ENCODE measurements around the gene COMP. TPM values are rescaled to one million over a fixed set of nuclear protein-coding genes. Genes with fewer than 3 reads are reported as not detected.

Gene COMP
- polyA plus RNA-seq, 1 donor (not counting 4 experiments of a cell fraction or from before 2014, with no cell fraction given): not detected

GRCh38 chr19:18807861-18808331, 16.8 kb upstream of the COMP start:
- Histone ChIP-seq H3K9ac (ENCODE audit: control insufficient read depth, extremely low read depth, insufficient read depth, low read length) (no peak overlapping the region), H3K4me2 (ENCODE audit: control insufficient read depth, extremely low read depth, insufficient read depth, low read depth, low read length) (no peak overlapping the region), H3K27me3 (ENCODE audit: control insufficient read depth, extremely low read depth, insufficient read depth, low read length) (peaks cover 4% of the 10 kb centered on the region), H3K4me1 (ENCODE audit: control insufficient read depth, extremely low read depth, insufficient read depth, low read length) (no peaks in the 10 kb centered on the region), H3K36me3 (ENCODE audit: control insufficient read depth in 2 of 2, extremely low read depth in 1 of 2, insufficient read depth in 2 of 2, low read length in 2 of 2) (no peaks in the 10 kb centered on the region), H4K20me1 (ENCODE audit: control insufficient read depth, extremely low read depth, insufficient read depth, low read length) (no peaks in the 10 kb centered on the region), H3K4me3 (ENCODE audit: control insufficient read depth in 2 of 3, extremely low read depth in 1 of 3, insufficient read depth in 2 of 3, low read depth in 1 of 3, low read length in 3 of 3) (no peak overlapping the region), H3K9me1 (ENCODE audit: control insufficient read depth, extremely low read depth, insufficient read depth, low read length) (no peaks in the 10 kb centered on the region), H2AFZ (ENCODE audit: control insufficient read depth, low read length) (no peak overlapping the region), H3K79me2 (ENCODE audit: control insufficient read depth, insufficient read depth, low read length) (no peaks in the 10 kb centered on the region), H3K9me3 (ENCODE audit: control insufficient read depth, low read depth, low read length) (no peaks in the 10 kb centered on the region), H3K27ac (ENCODE audit: control insufficient read depth, insufficient read depth, low read length) (no peak overlapping the region)
- DNase-seq (ENCODE audit: low read depth, low spot score): no peak
- no peak for FAIRE-seq
- dilution Hi-C loops (cut with MboI; ENCODE audit: extremely low pct_ligation_motif_present, low sequenced_read_pairs): no loop called here
- TF ChIP-seq CTCF (optimal IDR thresholded peaks at IDR 0.05 in 1 of 3, IDR thresholded peaks at IDR 0.05 in 1 of 3, conservative IDR thresholded peaks at IDR 0.05 in 1 of 3; ENCODE audit: extremely low read depth in 1 of 3, insufficient read depth in 2 of 3, low read length in 3 of 3) (no peak), EZH2 (IDR thresholded peaks at IDR 0.05; ENCODE audit: low read length) (no peak)

DNA sequence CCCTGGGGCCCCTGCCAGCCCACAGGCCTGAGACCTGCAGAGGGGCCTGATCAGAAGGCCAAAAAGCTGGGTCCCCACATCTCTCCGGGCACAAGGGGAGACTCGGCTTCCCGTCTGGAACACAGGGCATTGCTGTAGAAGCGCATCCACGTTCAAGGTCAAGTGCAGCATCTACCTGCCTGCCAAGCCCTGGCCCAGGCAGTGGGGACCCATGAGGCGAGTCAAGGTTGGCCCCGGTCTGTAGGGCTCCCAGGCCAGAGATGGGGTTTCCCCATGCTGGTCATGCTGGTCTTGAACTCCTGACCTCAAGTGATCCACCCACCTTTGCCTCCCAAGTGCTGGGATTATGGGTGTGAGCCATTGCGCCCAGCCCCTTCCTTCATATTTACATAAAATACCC, 13.5 kb upstream of the COMP start:
- H3K36me3 ChIP-seq (ENCODE audit: control insufficient read depth in 2 of 2, extremely low read depth in 1 of 2, insufficient read depth in 2 of 2, low read length in 2 of 2): no peaks in the 10 kb centered on the region
- no peaks in the 10 kb centered on the region for H4K20me1 ChIP-seq (ENCODE audit: control insufficient read depth, extremely low read depth, insufficient read depth, low read length)
- H3K9ac ChIP-seq (ENCODE audit: control insufficient read depth, extremely low read depth, insufficient read depth, low read length): no peak overlapping the region
- DNase-seq (ENCODE audit: low read depth, low spot score): no peak
- dilution Hi-C loops (cut with MboI; ENCODE audit: extremely low pct_ligation_motif_present, low sequenced_read_pairs): no loop called here
- FAIRE-seq: no peak
- no peak overlapping the region for H3K4me2 ChIP-seq (ENCODE audit: control insufficient read depth, extremely low read depth, insufficient read depth, low read depth, low read length)
- no peaks in the 10 kb centered on the region for H3K9me3 ChIP-seq (ENCODE audit: control insufficient read depth, low read depth, low read length)
- H3K4me3 ChIP-seq (ENCODE audit: control insufficient read depth in 2 of 3, extremely low read depth in 1 of 3, insufficient read depth in 2 of 3, low read depth in 1 of 3, low read length in 3 of 3): no peak overlapping the region
- no peak overlapping the region for H2AFZ ChIP-seq (ENCODE audit: control insufficient read depth, low read length)
- H3K27ac ChIP-seq (ENCODE audit: control insufficient read depth, insufficient read depth, low read length): no peak overlapping the region
- H3K9me1 ChIP-seq (ENCODE audit: control insufficient read depth, extremely low read depth, insufficient read depth, low read length): no peaks in the 10 kb centered on the region
- H3K79me2 ChIP-seq (ENCODE audit: control insufficient read depth, insufficient read depth, low read length): no peaks in the 10 kb centered on the region
- no peak for TF ChIP-seq EZH2 (IDR thresholded peaks at IDR 0.05; ENCODE audit: low read length)
- TF ChIP-seq CTCF (optimal IDR thresholded peaks at IDR 0.05 in 1 of 3, IDR thresholded peaks at IDR 0.05 in 1 of 3, conservative IDR thresholded peaks at IDR 0.05 in 1 of 3; ENCODE audit: extremely low read depth in 1 of 3, insufficient read depth in 2 of 3, low read length in 3 of 3): no peak
- H3K27me3 ChIP-seq (ENCODE audit: control insufficient read depth, extremely low read depth, insufficient read depth, low read length): peaks cover 14% of the 10 kb centered on the region
- no peaks in the 10 kb centered on the region for H3K4me1 ChIP-seq (ENCODE audit: control insufficient read depth, extremely low read depth, insufficient read depth, low read length)
